Measurements from ENCODE around the gene DISP1.

DNA sequence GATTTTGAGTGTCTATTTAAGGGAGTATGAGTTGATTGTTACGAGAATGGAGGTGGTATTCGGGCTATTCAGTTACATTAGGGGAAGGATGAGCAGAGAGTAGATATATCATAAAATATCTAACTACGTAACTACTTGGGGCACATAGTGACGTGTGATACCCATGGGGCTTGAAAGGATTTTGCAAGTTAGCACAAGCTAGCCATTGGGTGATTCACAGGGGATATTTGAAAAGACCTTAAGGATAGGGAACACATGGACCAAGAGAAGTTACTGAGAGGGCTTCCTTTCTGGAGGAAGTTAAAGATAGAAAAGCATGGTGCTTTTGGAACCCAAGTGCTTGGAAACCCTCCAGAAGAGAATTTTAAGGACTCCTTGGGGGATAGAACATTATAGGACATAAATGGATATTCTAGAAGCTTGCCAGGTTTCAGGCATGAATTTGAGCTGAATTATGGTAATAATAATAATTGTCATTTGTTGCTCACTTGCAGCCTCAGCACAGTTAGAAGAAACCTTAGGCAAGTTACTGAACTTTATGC lies 5.4 kb downstream of the DISP1 start:
- TF ChIP-seq EZH2 (IDR thresholded peaks at IDR 0.05), result no peak
- TF ChIP-seq POLR2AphosphoS5 (IDR thresholded peaks at IDR 0.05; ENCODE audit: borderline replicate concordance, low read depth, low read length), result no peak
- no peak for TF ChIP-seq FOXP2 (optimal IDR thresholded peaks at IDR 0.05; ENCODE audit: control extremely low read depth, extremely low read length, insufficient read depth)
